ENCODE measurements around the gene GDF11.

The GDF11 gene

DNA sequence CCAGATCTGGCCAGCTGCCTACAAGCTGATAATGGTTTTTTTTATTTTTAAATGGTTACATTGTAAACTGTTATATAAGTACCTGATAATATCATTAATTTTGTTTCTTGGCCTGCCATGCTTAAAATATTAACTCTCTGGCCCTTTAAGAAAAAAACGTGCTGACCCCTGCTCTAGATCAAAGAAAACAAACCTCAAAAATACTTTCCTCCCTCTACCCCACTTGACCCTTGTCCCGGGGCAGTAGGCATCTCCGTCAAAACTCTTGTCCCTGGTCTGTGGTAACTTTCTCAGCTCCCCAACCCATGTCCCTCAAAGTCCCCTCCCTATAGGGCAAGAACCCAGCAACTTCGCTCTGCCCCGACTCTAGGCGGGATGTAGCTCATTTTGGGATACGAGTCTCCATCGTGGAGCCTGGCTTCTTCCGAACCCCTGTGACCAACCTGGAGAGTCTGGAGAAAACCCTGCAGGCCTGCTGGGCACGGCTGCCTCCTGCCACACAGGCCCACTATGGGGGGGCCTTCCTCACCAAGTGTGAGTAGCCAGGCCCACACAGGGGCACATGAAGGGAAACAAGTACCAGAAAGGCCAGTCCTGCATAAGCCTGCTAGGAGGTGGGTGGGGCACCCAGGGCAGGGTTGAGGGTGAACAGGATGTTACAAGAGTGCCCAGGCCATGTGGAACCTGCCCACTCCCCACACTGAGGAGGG lies 19.3 kb upstream of the GDF11 start:
- Histone ChIP-seq H3K9ac (ENCODE audit: low read depth in 1 of 2, low read length in 2 of 2) (peak overlapping the region in 1 of 2 donors; percentile 20), H3K36me3 (ENCODE audit: control insufficient read depth in 1 of 2, insufficient read depth in 2 of 2, low read length in 2 of 2) (peaks cover 13 to 40% of the 10 kb centered on the region in 2 donors), H3K27ac (ENCODE audit: low read depth, low read length) (no peak overlapping the region), H3K4me3 (ENCODE audit: low read depth in 1 of 2, low read length in 2 of 2) (no peak overlapping the region), H3K27me3 (ENCODE audit: control insufficient read depth in 1 of 2, insufficient read depth in 2 of 2, low read length in 2 of 2) (no peaks in the 10 kb centered on the region), H3K4me1 (ENCODE audit: control insufficient read depth in 1 of 2, insufficient read depth in 2 of 2, low read length in 2 of 2) (peaks cover 62 to 78% of the 10 kb centered on the region in 2 donors), H3K9me3 (ENCODE audit: control insufficient read depth in 1 of 2, low read length in 2 of 2) (no peaks in the 10 kb centered on the region)

DNA sequence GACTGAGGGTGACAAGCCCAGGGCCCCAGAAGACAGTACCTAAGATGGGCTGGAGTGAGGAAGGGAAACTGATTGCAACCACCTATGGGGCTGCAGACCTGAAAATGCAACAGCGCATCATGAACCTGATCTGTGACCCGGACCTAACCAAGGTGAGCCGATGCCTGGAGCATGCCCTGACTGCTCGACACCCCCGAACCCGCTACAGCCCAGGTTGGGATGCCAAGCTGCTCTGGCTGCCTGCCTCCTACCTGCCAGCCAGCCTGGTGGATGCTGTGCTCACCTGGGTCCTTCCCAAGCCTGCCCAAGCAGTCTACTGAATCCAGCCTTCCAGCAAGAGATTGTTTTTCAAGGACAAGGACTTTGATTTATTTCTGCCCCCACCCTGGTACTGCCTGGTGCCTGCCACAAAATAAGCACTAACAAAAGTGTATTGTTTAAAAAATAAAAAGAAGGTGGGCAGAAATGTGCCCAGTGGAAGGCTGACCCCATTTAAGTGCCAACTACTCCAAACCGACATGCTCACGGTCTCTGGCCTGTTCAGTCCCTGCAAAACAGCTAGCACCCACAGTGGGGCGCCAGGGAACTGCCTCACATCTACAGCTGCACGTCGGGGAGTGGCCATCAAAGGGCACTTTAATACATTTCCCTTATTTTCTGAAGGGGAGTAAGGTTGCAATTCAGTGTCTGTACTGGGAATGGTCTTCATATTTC lies 18.5 kb upstream of the GDF11 start:
- peak overlapping the region in 1 of 2 donors; percentile 20 for H3K9ac ChIP-seq (ENCODE audit: low read depth in 1 of 2, low read length in 2 of 2)
- no peak overlapping the region for H3K4me3 ChIP-seq (ENCODE audit: low read depth in 1 of 2, low read length in 2 of 2)
- H3K36me3 ChIP-seq (ENCODE audit: control insufficient read depth in 1 of 2, insufficient read depth in 2 of 2, low read length in 2 of 2), result peaks cover 13 to 38% of the 10 kb centered on the region in 2 donors
- H3K9me3 ChIP-seq (ENCODE audit: control insufficient read depth in 1 of 2, low read length in 2 of 2), result no peaks in the 10 kb centered on the region
- H3K4me1 ChIP-seq (ENCODE audit: control insufficient read depth in 1 of 2, insufficient read depth in 2 of 2, low read length in 2 of 2), result peaks cover 55 to 71% of the 10 kb centered on the region in 2 donors
- H3K27me3 ChIP-seq (ENCODE audit: control insufficient read depth in 1 of 2, insufficient read depth in 2 of 2, low read length in 2 of 2), result no peaks in the 10 kb centered on the region
- no peak overlapping the region for H3K27ac ChIP-seq (ENCODE audit: low read depth, low read length)

DNA sequence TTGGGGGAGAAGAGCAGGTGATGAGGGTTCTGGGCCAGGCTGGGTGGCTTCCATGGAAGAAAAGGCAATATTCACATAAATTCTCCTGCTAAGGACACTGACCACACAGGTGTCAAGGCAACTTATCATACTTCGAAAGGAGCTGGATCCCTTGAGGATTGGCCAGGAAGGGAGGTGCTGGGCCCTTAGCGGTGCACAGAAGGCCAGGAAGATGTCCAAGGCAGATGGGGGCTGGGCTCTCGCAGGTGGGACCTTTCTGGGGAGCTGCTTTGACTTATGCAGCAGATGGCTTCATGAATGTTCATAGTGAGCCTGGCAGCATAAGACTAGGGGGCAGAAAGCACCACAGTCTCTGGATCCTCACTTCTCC lies 18.0 kb upstream of the GDF11 start:
- H3K36me3 ChIP-seq (ENCODE audit: control insufficient read depth in 1 of 2, insufficient read depth in 2 of 2, low read length in 2 of 2), result peaks cover 13 to 37% of the 10 kb centered on the region in 2 donors

DNA sequence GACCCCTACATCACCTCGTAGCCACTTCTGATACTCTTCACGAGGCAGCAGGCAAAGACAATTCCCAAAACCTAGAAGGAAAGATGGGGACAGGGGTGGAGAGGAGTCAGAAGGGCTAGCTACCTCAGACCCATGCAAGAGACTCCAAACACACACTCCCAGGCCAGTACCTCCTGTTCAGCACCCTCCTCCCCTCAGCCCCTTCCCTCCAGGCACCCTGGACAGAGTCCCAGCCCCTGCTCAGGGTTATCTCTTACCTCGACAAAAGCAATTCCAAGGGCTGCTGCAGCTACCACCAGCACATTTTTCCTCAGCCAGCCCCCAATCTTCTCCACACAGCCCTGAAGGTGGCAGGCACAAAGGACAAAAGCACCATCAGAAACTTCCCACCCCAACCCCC lies 17.4 kb upstream of the GDF11 start:
- peaks cover 55 to 70% of the 10 kb centered on the region in 2 donors for H3K4me1 ChIP-seq (ENCODE audit: control insufficient read depth in 1 of 2, insufficient read depth in 2 of 2, low read length in 2 of 2)
- no peak overlapping the region for H3K4me3 ChIP-seq (ENCODE audit: low read depth in 1 of 2, low read length in 2 of 2)
- H3K9ac ChIP-seq (ENCODE audit: low read depth in 1 of 2, low read length in 2 of 2), result no peak overlapping the region
- no peaks in the 10 kb centered on the region for H3K27me3 ChIP-seq (ENCODE audit: control insufficient read depth in 1 of 2, insufficient read depth in 2 of 2, low read length in 2 of 2)
- peaks cover 13 to 37% of the 10 kb centered on the region in 2 donors for H3K36me3 ChIP-seq (ENCODE audit: control insufficient read depth in 1 of 2, insufficient read depth in 2 of 2, low read length in 2 of 2)
- H3K9me3 ChIP-seq (ENCODE audit: control insufficient read depth in 1 of 2, low read length in 2 of 2), result no peaks in the 10 kb centered on the region
- no peak overlapping the region for H3K27ac ChIP-seq (ENCODE audit: low read depth, low read length)

More for the DNA sequence above, 18.0 kb upstream of the GDF11 start:
- H3K4me1 ChIP-seq (ENCODE audit: control insufficient read depth in 1 of 2, insufficient read depth in 2 of 2, low read length in 2 of 2), result peaks cover 52 to 70% of the 10 kb centered on the region in 2 donors
- no peak overlapping the region for H3K4me3 ChIP-seq (ENCODE audit: low read depth in 1 of 2, low read length in 2 of 2)
- no peak overlapping the region for H3K27ac ChIP-seq (ENCODE audit: low read depth, low read length)
- H3K27me3 ChIP-seq (ENCODE audit: control insufficient read depth in 1 of 2, insufficient read depth in 2 of 2, low read length in 2 of 2), result no peaks in the 10 kb centered on the region
- H3K9ac ChIP-seq (ENCODE audit: low read depth in 1 of 2, low read length in 2 of 2), result no peak overlapping the region
- no peaks in the 10 kb centered on the region for H3K9me3 ChIP-seq (ENCODE audit: control insufficient read depth in 1 of 2, low read length in 2 of 2)

DNA sequence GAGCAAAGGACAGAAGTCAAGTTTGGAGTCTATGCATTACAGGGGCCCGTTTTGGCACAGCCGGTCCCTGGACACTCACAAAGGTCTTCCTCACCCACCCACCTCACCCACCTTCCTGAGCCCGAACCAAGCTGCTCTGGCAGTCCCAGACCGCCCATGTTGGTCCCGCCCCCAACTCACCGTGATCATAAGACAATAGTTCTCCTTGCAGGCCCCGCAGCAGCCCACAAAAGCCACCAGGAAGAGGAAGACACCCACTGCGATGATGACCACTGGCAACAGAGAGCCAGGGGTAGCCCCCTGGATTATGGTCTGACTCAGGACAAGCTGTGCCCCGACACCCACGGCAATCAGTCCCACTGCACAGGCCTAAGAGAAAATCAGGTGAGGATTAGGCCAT lies 16.0 kb upstream of the GDF11 start:
- Histone ChIP-seq H3K4me1 (ENCODE audit: control insufficient read depth in 1 of 2, insufficient read depth in 2 of 2, low read length in 2 of 2) (peaks cover 43 to 59% of the 10 kb centered on the region in 2 donors), H3K9me3 (ENCODE audit: control insufficient read depth in 1 of 2, low read length in 2 of 2) (no peaks in the 10 kb centered on the region), H3K27ac (ENCODE audit: low read depth, low read length) (peak overlapping the region; percentile 24), H3K4me3 (ENCODE audit: low read depth in 1 of 2, low read length in 2 of 2) (peak overlapping the region; percentile 82 to 97), H3K9ac (ENCODE audit: low read depth in 1 of 2, low read length in 2 of 2) (peak overlapping the region; percentile 88 to 98), H3K27me3 (ENCODE audit: control insufficient read depth in 1 of 2, insufficient read depth in 2 of 2, low read length in 2 of 2) (no peaks in the 10 kb centered on the region), H3K36me3 (ENCODE audit: control insufficient read depth in 1 of 2, insufficient read depth in 2 of 2, low read length in 2 of 2) (peaks cover 13 to 37% of the 10 kb centered on the region in 2 donors)

DNA sequence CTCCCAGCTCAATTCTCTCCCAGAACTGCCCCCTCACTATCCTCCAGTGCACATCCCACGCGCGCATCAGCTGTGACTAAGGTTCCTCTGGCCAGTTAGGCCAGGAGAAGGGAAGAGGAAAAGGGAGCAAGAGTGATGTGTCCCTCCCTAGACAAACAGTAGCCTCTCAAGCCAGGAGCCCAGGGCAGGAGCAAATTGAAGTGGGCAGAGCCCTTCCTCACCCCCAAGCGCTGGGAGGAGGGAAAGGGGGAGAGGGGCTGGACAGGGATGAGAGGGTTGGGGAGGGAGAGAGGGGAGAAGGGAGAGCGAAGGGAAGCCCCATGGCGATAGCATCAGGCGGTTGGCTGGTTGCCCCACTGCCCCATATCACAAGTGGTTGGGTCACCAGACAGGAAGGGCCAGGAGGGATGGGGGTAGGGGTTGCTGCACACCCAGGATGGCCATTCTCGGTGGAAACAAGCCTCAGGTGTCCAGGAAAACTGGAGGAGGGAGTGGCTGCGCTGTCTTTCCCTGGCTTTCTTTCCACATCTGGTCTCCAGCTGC lies 15.2 kb upstream of the GDF11 start:
- peak overlapping the region; percentile 82 to 97 for H3K4me3 ChIP-seq (ENCODE audit: low read depth in 1 of 2, low read length in 2 of 2)
- H3K36me3 ChIP-seq (ENCODE audit: control insufficient read depth in 1 of 2, insufficient read depth in 2 of 2, low read length in 2 of 2), result peaks cover 13 to 37% of the 10 kb centered on the region in 2 donors
- H3K27me3 ChIP-seq (ENCODE audit: control insufficient read depth in 1 of 2, insufficient read depth in 2 of 2, low read length in 2 of 2), result no peaks in the 10 kb centered on the region
- H3K27ac ChIP-seq (ENCODE audit: low read depth, low read length), result peak overlapping the region; percentile 96
- H3K9ac ChIP-seq (ENCODE audit: low read depth in 1 of 2, low read length in 2 of 2), result peak overlapping the region; percentile 88 to 98
- peaks cover 43 to 55% of the 10 kb centered on the region in 2 donors for H3K4me1 ChIP-seq (ENCODE audit: control insufficient read depth in 1 of 2, insufficient read depth in 2 of 2, low read length in 2 of 2)
- no peaks in the 10 kb centered on the region for H3K9me3 ChIP-seq (ENCODE audit: control insufficient read depth in 1 of 2, low read length in 2 of 2)

DNA sequence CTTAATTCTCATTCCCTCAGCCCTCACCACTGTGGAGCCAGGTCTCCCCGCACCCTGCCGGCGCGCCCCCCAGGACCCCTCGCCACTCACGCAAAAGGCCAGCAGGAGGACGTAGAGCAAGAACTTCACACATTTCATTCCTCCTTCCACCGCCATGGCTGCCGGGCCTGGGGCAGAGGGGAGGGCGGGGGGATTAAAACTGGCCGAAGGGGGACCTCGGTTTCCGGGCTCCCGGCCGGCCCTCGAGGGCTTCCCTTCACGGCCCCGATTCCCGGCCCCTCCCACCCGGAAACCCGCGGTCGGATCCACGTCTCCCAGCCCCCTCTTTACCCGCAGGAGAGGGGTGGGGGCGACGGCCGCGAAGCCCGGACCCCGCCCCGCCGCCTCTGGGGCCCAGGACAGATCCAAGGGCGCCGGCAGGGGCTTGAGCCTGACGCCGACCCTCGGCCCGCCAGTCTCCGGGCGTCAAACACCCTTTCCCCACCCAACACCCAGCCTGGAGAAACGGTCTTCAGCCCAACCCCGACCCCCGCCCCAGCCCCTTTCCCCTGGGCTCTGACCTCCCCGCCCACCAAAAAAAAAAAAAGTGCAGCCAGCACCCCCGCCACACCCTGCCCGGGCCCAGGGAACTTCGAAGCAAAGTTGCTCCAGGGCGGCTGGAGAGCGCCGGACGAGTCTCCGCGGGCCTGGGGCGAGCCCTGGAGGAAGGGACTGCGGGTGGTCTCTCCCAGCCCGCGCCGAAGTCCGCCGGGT lies 14.6 kb upstream of the GDF11 start:
- Histone ChIP-seq H3K36me3 (ENCODE audit: control insufficient read depth in 1 of 2, insufficient read depth in 2 of 2, low read length in 2 of 2) (peaks cover 13 to 30% of the 10 kb centered on the region in 2 donors), H3K9ac (ENCODE audit: low read depth in 1 of 2, low read length in 2 of 2) (peak overlapping the region; percentile 88 to 98), H3K27me3 (ENCODE audit: control insufficient read depth in 1 of 2, insufficient read depth in 2 of 2, low read length in 2 of 2) (no peaks in the 10 kb centered on the region), H3K4me1 (ENCODE audit: control insufficient read depth in 1 of 2, insufficient read depth in 2 of 2, low read length in 2 of 2) (peaks cover 39 to 49% of the 10 kb centered on the region in 2 donors), H3K9me3 (ENCODE audit: control insufficient read depth in 1 of 2, low read length in 2 of 2) (no peaks in the 10 kb centered on the region), H3K4me3 (ENCODE audit: low read depth in 1 of 2, low read length in 2 of 2) (peak overlapping the region; percentile 82 to 97), H3K27ac (ENCODE audit: low read depth, low read length) (peak overlapping the region; percentile 96)

DNA sequence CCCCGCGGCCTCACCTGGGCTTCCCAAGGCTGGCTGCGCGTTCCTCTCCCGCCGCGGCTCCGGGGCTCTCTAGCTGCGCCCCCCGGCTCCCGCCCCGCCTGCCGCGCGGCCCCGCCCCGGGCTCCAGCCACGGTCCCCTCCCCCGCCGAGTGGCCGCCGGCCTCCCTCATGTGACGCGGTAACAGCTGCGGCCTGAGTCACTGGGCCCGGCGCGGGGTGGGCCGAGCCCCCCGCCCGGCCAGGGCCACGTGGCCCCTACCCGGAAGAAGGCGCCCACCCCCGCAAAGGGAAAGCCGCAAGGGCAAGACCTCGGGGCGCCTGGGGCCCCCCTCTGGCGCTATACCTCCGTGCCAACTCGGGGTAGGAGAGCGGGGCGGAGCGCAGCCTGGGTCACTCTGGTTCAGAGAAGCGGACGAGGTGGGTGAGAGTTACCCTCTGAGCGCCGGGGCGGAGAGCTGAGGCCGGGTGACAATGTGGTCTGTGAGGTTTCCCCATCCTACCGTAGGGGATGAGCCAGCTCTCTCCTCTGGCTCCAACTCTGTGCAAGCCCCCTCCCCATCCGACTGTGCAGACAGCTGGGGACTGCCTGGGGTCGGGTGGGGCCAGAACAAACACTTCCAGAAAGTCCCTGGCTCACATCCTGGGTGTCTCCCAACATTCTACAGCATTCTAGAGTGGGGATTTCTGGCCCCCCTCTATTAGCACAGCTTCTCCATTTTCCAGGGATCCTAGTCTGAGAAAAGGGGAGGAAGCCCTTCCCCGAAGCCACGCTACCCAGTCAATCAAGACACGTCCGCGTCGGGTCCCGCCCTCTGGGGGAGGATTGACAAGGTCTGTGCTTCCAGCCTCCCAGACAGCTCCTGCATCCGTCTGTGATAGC lies 13.7 kb upstream of the GDF11 start, which contains the start of gene CD63:
Gene CD63 (minus strand): TSS at position 71 of the 880 bp plus-strand sequence. CDS start 668 bp downstream, outside the sequence.
- peaks cover 11 to 24% of the 10 kb centered on the region in 2 donors for H3K36me3 ChIP-seq (ENCODE audit: control insufficient read depth in 1 of 2, insufficient read depth in 2 of 2, low read length in 2 of 2)
- no peaks in the 10 kb centered on the region for H3K9me3 ChIP-seq (ENCODE audit: control insufficient read depth in 1 of 2, low read length in 2 of 2)
- H3K9ac ChIP-seq (ENCODE audit: low read depth in 1 of 2, low read length in 2 of 2), result peak within 1 kb of the TSS; percentile 88 to 98
- H3K27ac ChIP-seq (ENCODE audit: low read depth, low read length), result peak within 1 kb of the TSS; percentile 96
- H3K4me3 ChIP-seq (ENCODE audit: low read depth in 1 of 2, low read length in 2 of 2), result peak within 1 kb of the TSS; percentile 82 to 97
- H3K4me1 ChIP-seq (ENCODE audit: control insufficient read depth in 1 of 2, insufficient read depth in 2 of 2, low read length in 2 of 2), result peaks cover 31 to 41% of the 10 kb centered on the region in 2 donors
- H3K27me3 ChIP-seq (ENCODE audit: control insufficient read depth in 1 of 2, insufficient read depth in 2 of 2, low read length in 2 of 2), result no peaks in the 10 kb centered on the region
